HG02938 (cell line): ENCODE results near the gene LRBA.

Experiments used
- ATAC-seq: cut with Tn5 transposase; IDR thresholded peaks from one replicate; pipeline ENCODE4 v1.9.1; 2021; ENCODE audit warnings: mild to moderate bottlenecking, moderate library complexity; ENCODE audit not compliant: unreplicated experiment

Gene LRBA

GRCh38 chr4:150258569-150258968 is 756.5 kb downstream of the LRBA start:
- no peak for ATAC-seq

GRCh38 chr4:150256841-150257730 is 758.0 kb downstream of the LRBA start:
- no peak for ATAC-seq

GRCh38 chr4:150256225-150256620 is 758.9 kb downstream of the LRBA start:
- ATAC-seq: no peak

GRCh38 chr4:150255610-150256224 is 759.4 kb downstream of the LRBA start:
- ATAC-seq: no peak

- ATAC-seq: no peak
These were observed 761.0 kb downstream of the LRBA start for GRCh38 chr4:150253965-150254630.

GRCh38 chr4:150253416-150253815 is 761.7 kb downstream of the LRBA start:
- no peak for ATAC-seq

GRCh38 chr4:150252741-150253140 is 762.3 kb downstream of the LRBA start:
- no peak for ATAC-seq

- no peak for ATAC-seq
These were observed 762.8 kb downstream of the LRBA start for GRCh38 chr4:150252306-150252705.

- ATAC-seq: no peak
These were observed 763.3 kb downstream of the LRBA start for GRCh38 chr4:150251752-150252190.

GRCh38 chr4:150250998-150251651 is 764.0 kb downstream of the LRBA start:
- ATAC-seq: no peak

- ATAC-seq: no peak
These were observed 764.6 kb downstream of the LRBA start for GRCh38 chr4:150250293-150250997.

- ATAC-seq: no peak
These were observed 766.9 kb downstream of the LRBA start for GRCh38 chr4:150248181-150248580.

GRCh38 chr4:150247184-150247583 is 767.9 kb downstream of the LRBA start:
- no peak for ATAC-seq

GRCh38 chr4:150244600-150244999 is 770.5 kb downstream of the LRBA start:
- ATAC-seq: no peak

GRCh38 chr4:150243932-150244331 is 771.2 kb downstream of the LRBA start:
- ATAC-seq: no peak

- ATAC-seq: no peak
These were observed 772.1 kb downstream of the LRBA start for GRCh38 chr4:150242820-150243458.

- no peak for ATAC-seq
These were observed 775.1 kb downstream of the LRBA start for GRCh38 chr4:150240011-150240410.

GRCh38 chr4:150238591-150238990 is 776.5 kb downstream of the LRBA start:
- ATAC-seq: no peak

GRCh38 chr4:150237110-150237872 is 777.8 kb downstream of the LRBA start:
- no peak for ATAC-seq
